ENCODE results near the gene CDC42BPA.
"Not testable (repeated sequence)": the region's sequence is repeated elsewhere in the genome, so short reads cannot be mapped to it uniquely, and the experiment has no call there.

The CDC42BPA gene

GRCh38 chr1:227265891-227266290 lies 52.4 kb downstream of the CDC42BPA start:
- no peak for DNase-seq

- no peak for DNase-seq
These were observed 54.4 kb downstream of the CDC42BPA start for GRCh38 chr1:227263869-227264268.

- no peak for DNase-seq
These were observed 56.8 kb downstream of the CDC42BPA start for GRCh38 chr1:227261501-227261900.

- DNase-seq, result no peak
These were observed 57.9 kb downstream of the CDC42BPA start for GRCh38 chr1:227260433-227260832.

GRCh38 chr1:227257964-227258363 lies 60.3 kb downstream of the CDC42BPA start:
- DNase-seq, result no peak

- DNase-seq, result no peak
These were observed 63.1 kb downstream of the CDC42BPA start for GRCh38 chr1:227255086-227255732.

GRCh38 chr1:227253065-227253464 lies 65.2 kb downstream of the CDC42BPA start:
- DNase-seq, result no peak

GRCh38 chr1:227245613-227246320 lies 72.5 kb downstream of the CDC42BPA start:
- no peak for DNase-seq

GRCh38 chr1:227244339-227245118 lies 73.8 kb downstream of the CDC42BPA start:
- DNase-seq, result no peak

- no peak for DNase-seq
These were observed 75.2 kb downstream of the CDC42BPA start for GRCh38 chr1:227242811-227243682.

GRCh38 chr1:227240983-227241382 lies 77.3 kb downstream of the CDC42BPA start:
- no peak for DNase-seq

GRCh38 chr1:227234998-227235405 lies 83.3 kb downstream of the CDC42BPA start:
- DNase-seq, result peak in 6 of 58 donors; percentile 5 to 15 (median 10)

GRCh38 chr1:227231128-227231527 lies 87.2 kb downstream of the CDC42BPA start:
- DNase-seq, result not testable (repeated sequence)

- no peak for DNase-seq
These were observed 90.1 kb downstream of the CDC42BPA start for GRCh38 chr1:227228201-227228600.

GRCh38 chr1:227227761-227228160 lies 90.5 kb downstream of the CDC42BPA start:
- DNase-seq, result no peak

GRCh38 chr1:227225715-227226346 lies 92.5 kb downstream of the CDC42BPA start:
- DNase-seq, result no peak

- DNase-seq, result no peak
These were observed 95.0 kb downstream of the CDC42BPA start for GRCh38 chr1:227223171-227223806.

GRCh38 chr1:227219715-227220292 lies 98.5 kb downstream of the CDC42BPA start:
- no peak for DNase-seq

- DNase-seq, result no peak
These were observed 99.3 kb downstream of the CDC42BPA start for GRCh38 chr1:227218870-227219573.
